GM21528 (cell line): ENCODE measurements around the gene NIPAL1.
A peak's percentile ranks its signal among the peaks of the same experiment; 100 is the strongest.
"Not testable (repeated sequence)": the region's sequence is repeated elsewhere in the genome, so short reads cannot be mapped to it uniquely, and the experiment has no call there.

Source experiments
- ATAC-seq: cut with Tn5 transposase; IDR thresholded peaks from one replicate; pipeline ENCODE4 v1.9.1; 2021; ENCODE audit warnings: mild to moderate bottlenecking, moderate library complexity; ENCODE audit not compliant: unreplicated experiment, low FRiP score

Gene NIPAL1

GRCh38 chr4:48016141-48017107, at the start of gene NIPAL1, which contains the start of gene CNGA1:
NIPAL1 (plus strand) TSS chr4:48016772; CDS start chr4:48016840, 68 bp downstream.
CNGA1 (minus strand) TSS chr4:48016681; CDS start chr4:47952689, 63,992 bp downstream.
- ATAC-seq: peak; percentile 93

DNA sequence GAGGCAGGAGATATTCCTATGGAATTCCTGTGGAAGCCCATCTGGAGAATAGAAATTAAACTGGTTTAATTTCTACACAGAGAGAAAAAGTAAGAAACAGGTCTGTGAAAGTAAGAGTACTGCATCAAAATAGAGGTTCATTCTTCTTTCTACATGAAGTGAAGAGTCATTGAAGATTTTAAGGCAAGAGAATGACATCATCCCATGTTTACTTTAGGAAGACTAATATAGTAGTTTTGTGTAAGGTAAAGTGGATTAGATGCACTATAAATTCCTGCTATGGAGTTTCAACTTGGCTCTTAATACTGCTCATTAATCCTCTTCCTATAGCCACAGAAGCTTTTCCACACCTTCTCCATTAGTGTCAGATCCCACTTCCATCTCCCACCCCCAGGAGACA, 47.7 kb upstream of the NIPAL1 start:
- ATAC-seq: no peak

GRCh38 chr4:47972181-47972580, 44.4 kb upstream of the NIPAL1 start:
- peak; percentile 80 for ATAC-seq

DNA sequence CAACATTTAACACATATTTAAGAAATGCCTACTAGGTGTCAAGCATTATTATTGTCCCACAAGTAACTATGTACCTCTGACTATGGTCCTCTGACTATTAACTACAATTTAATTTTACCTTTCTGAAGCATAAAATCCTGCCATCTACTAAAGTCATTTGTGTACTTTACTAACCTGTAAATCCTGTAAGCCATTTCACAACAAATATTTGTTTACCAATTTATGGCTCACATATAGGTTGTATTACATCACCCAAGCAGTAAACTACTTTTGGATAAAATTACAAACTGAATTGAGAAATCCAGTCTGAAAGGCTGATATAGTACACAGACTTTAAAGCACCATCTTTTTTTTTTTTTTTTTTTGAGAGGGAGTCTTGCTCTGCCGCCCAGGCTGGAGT, 43.9 kb upstream of the NIPAL1 start:
- no peak for ATAC-seq

- no peak for ATAC-seq
Observed at GRCh38 chr4:47974566-47974965, 42.0 kb upstream of the NIPAL1 start.

DNA sequence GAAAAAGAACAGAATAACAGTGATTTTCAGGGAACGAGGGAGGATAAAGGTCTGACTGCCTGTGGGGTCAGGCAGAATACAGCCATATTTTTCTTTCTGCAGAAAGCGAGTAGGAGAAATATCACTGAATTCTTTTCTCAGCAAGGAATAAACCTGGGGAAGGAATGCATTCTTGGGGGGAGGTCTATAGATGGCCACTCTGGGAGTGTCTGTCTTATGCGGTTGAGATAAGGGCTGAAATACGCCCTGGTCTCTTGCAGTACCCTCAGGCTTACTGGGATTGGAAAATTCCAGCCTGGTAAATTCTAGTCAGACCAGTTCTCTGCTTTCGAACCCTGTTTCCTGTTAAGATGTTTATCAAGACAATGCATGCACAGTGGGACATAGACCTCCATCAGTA, 26.4 kb upstream of the NIPAL1 start:
- ATAC-seq: no peak

GRCh38 chr4:47992475-47992874, 24.1 kb upstream of the NIPAL1 start:
- ATAC-seq: not testable (repeated sequence)

DNA sequence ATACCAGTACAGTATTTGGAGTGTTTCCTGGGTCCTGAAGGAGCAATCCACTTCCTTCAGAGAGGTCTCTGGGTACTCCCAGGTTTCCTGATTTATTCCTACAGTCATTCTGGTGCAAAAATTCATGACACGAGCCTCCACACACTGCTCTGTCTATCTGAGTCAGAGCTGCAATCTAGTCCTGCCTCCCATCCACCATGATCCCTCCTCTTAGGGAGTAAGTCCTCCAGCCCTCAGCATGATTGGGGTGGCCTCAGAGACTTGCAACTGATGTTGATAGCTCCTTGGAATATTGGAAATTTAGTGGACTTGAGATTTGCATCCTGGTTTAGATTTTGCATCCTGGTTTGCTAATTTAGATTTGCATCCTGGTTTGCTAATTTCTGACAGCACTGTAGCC, 20.6 kb upstream of the NIPAL1 start:
- ATAC-seq: no peak

- ATAC-seq: no peak
Observed at GRCh38 chr4:48002267-48002666, 14.3 kb upstream of the NIPAL1 start.

DNA sequence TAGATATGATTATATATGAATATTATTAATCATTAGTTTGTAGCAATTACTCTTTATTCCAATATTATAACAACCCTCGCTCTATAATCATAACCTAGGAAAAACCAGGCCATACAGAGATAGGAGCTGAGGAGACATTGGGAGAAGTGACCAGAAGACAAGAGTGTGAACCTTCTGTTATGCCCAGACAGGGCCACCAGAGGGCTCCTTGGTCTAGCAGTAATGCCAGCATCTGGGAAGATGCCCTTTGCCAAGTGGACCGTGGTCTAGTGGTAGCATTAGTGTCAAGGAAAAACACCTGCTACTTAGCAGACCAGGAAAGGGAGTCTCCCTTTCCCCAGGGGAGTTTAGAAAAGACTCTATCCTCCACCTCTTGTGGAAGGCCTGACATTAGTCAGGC, 13.0 kb upstream of the NIPAL1 start:
- not testable (repeated sequence) for ATAC-seq

DNA sequence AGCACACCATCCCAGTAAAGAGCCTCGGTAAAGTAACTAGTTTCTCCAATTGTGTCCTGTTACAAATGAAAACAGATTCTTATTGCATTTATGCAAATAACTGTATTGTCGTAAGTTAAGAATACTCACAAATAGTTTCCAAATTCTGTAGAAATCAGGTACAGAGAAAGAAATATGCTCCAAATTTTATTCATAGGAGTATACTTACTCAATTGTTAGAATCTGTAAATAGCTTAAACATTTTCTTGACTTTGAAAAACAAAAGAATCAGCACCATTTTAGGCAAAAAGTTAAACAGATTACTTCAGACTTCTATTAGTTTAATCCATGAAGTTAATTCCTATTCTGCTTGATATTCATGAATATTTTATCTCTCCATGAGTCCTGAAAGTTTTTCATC, 10.8 kb upstream of the NIPAL1 start:
- ATAC-seq: no peak

DNA sequence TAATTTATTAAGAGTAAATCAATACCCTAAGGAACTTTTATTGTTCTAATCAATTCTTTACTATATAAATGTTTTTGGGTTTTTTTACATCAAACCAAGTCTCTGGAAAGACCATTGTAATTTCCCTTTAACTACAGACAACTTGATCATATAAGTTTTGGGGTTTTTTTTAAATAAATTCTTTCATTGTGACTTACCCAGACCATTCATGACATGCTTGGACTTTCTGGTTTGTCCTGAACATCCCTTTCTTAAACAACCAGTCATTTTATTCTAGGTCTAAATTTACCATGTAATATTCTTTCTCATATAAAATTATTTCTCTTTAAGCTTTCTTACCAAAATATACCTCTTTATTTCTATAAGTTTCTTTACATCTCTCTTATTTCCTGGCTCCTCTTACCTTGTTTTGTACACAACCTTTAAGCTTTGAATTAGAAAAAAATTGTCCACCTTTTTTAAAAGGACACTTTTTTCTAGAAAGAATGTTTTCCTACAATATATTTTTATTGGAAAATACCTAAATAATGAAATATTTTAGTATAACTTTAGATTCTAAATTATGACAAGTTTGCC, 8.5 kb upstream of the NIPAL1 start:
- ATAC-seq: no peak

DNA sequence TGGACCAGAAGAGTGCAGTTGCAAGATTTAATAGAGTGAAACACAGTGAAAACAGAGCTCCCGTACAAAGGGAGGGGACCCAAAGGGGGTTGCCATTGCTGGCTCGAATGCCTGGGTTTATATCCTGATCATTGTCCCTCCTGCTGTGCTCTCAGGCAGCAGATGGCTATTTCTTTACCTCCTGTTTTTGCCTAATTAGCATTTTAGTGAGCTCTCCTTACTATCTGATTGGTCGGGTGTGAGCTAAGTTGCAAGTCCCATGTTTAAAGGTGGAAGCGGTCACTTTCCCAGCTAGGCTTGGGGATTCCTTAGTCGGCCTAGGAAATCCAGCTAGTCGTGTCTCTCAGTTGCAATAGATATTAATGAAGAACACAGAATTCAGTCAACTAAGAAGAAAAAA, 5.7 kb upstream of the NIPAL1 start:
- ATAC-seq: not testable (repeated sequence)

GRCh38 chr4:48011722-48012121, 4.8 kb upstream of the NIPAL1 start:
- no peak for ATAC-seq

GRCh38 chr4:48012824-48013223, 3.7 kb upstream of the NIPAL1 start:
- ATAC-seq: no peak

GRCh38 chr4:48015216-48015615, 1.4 kb upstream of the NIPAL1 start:
- ATAC-seq: no peak

DNA sequence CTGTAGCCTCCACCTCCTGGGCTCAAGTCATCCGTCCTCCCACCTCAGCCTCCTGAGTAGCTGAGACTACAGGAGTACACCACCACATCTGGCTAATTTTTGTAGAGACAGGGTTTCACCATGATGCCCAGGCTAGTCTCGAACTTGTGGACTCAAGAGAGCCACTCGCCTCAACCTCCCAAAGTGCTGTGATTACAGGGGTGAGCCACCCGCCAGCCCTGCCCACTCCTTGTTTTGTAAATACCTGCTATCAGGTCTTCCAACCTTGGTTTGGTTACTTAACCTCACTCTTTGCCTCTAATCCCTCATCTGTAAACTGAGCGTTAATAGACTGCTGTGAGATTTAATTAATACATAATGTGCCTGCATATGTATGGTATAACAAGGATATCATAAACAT, 894 bp upstream of the NIPAL1 start:
- ATAC-seq: no peak

DNA sequence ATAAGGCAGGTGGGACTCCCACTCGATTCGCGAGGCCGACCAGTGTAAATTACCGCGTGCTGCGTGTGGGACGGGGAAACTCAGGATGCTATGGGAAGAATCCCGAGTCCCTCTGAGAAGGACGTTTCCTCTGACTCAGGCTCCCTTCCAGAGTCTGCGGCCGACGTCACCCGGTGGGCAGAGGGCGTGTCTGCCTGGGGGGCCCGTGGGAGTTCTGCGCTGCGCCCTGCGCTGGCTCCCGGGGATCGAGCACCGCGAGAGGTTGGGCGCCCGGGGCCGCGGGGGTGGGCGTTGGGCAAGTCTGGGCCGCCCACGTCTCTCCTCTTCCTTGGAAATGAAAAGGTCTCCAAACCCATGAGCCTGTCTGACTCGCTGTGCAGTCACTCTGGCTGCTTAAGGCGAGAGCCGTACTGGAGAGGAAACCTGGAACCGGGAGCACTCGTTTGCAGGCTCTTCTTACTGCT, 568 bp downstream of the NIPAL1 start:
- peak; percentile 6 for ATAC-seq

- no peak for ATAC-seq
Observed at GRCh38 chr4:48018112-48018511, 1.5 kb downstream of the NIPAL1 start.

DNA sequence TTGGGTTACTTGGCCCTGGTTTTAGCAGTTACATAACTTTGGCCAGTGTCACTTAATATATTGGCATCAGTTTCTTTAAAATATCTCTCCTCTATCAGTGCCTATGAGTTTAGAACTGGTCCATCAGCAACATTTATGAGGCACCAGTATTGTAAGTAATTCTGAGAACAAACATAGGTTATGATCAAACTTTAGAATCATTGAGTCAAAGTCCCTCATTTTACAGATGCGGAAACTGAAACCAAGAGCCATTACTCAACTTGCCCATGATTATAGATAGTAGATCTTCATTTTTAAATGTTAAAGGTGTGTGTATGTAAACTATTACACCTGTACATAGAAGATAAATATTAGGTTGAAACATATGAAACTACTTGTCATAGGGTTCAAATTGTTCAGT, 4.5 kb downstream of the NIPAL1 start:
- ATAC-seq: no peak

DNA sequence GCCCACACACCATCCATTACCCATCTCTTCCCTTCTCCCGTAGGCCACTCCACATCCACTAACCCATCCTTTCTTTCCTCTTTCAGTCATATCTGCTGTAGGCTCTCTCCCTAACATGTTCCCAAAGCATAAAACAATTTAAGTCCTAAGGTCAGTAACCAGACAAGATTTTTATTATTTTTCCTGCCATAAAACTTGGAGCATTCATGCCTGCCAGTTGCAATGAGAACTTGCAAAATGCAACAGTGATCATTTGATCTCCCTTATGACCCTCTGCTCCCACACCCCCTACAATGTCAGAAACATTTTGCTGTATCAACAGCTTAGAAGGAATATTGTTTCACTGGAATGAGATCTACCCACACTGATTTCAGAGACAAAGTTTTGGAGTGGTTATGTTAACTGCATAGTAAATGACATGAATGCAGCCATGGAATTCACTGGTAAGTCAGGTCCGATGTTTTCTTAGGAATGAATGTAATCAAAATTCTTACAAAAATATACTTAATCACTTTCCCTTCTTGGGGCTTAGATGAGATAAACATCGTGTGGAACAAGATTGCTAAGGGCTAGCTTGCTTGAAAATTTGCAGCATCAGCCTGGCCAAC, 5.7 kb downstream of the NIPAL1 start:
- no peak for ATAC-seq
